ENCODE results near the gene OLFM1.
"Not testable (repeated sequence)": the region's sequence is repeated elsewhere in the genome, so short reads cannot be mapped to it uniquely, and the experiment has no call there.

Gene OLFM1

DNA sequence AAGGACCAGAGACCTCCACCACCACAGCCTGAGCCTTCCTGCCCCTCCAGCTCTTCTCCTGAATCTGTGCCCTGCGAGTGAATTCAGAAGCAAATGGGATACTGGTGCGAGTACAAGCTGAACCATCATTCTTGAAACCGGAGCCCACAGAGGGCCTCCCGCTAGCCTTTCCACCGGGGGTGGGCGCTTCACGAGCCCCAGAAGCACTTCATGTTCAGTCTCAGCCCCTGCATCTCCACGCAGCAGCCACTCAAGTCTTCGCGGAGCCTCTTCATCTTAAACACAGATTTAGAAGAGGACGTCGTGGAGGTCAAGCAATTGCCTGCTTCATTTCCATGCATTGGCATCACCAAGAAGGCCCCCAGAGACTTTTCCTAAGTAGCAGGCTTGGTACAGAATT is 26.0 kb upstream of the OLFM1 start:
- no peak for DNase-seq

DNA sequence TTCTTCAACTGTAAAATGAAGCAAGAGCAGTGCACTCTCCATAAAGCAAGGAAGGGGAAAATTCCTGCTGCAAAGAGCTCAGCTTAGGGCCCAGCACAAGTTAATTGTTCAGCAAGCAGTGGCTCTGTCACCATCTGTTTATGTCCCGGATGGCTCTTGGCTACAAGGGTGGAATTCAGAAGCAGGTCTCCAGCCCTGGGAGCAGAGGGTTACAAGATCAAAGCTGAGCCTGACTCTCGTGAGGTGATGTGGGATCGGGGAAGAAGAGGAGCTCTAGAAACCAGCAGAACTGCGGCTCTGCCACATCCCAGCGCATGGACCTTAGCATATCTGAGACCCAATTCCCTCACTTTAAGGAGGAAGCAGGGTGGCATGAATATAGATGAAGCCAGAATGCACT is 25.2 kb upstream of the OLFM1 start:
- DNase-seq, result no peak

DNA sequence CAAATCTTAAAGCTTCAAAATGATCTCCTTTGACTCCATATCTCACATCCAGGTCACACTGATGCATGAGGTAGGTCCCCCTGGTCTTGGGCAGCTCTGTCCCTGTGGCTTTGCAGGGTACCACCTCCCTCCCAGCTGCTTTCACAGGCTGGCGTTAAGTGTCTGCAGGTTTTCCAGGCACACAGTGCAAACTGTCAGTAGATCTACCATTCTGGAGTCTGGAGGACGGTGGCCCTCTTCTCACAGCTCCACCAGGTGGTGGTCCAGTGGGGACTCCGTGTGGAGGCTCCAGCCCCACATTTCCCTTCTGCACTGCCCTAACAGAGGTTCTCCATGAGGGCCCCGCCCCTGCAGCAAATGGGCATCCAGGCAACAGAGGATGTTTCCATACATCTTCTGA is 24.0 kb upstream of the OLFM1 start:
- DNase-seq, result not testable (repeated sequence)

DNA sequence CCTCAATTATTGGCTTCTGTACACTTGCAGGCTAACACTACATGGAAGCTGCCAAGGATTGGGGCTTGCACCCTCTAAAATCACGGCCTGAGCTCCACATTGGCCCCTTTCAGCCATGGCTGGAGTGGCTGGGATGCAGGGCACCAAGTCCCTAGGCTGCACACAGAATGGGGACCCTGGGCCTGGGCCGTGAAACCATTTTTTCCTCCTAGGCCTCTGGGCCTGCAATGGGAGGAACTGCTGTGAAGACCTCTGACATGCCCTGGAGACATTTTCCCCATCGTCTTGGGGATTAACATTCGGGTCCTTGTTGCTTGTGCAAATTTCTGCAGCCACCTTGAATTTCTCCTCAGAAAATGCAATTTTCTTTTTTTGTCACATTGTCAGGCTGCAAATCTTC is 23.6 kb upstream of the OLFM1 start:
- DNase-seq, result not testable (repeated sequence)

DNA sequence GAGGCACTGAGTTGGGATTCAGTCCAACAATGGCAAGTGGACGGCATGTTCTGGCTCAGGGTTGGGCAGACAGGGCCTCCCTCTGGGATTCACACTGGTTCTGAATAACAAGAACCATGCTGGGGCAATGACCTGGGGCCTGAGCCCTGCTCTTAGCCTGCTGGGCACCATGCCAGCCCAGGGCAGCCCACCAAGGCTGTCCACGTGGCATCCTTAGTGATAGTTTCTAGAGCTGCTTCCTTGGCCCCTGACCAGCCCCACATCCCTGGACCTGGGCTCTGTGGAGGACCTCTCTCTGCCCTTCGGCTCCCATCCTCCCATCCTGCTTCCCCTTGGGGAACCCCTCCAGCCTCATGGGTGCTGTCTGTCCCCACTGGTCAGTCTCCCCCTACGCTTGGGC is 22.3 kb upstream of the OLFM1 start:
- no peak for DNase-seq

DNA sequence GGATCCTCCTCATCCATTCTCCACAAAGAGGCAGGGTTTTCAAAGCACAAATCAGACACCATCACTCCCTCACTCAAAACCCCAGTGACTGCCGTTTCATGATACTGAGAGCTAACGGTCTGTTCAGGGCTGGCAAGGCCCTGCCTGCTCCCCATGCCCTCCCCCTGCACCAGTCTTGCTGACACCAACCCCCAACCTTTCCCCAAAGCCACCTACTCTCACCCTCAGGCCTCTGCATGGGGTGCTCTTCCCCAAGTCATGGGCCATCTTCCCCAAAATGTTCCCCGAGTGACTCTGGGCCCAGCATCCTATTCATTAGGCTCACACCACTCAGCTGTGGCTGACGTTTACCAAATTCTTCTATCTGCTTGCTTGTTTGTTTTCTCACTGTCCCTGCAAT is 21.7 kb upstream of the OLFM1 start:
- no peak for DNase-seq

DNA sequence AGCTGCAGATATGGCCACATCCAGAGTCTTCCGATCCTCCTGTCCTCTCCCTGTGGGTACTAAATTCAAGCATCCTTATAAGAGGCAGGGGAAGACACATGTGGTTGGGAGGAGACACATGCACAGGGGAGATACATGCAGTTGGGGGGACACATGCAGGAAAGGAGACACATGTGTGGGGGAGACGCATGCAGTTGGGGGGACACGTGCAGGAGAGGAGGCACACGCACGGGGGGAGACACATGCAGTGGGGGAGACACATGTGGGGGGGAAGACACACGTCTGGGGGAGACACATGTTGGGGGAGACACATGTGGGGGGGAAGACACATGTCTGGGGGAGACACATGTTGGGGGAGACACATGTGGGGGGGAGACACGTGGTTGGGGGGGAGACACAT is 21.2 kb upstream of the OLFM1 start:
- DNase-seq, result no peak

DNA sequence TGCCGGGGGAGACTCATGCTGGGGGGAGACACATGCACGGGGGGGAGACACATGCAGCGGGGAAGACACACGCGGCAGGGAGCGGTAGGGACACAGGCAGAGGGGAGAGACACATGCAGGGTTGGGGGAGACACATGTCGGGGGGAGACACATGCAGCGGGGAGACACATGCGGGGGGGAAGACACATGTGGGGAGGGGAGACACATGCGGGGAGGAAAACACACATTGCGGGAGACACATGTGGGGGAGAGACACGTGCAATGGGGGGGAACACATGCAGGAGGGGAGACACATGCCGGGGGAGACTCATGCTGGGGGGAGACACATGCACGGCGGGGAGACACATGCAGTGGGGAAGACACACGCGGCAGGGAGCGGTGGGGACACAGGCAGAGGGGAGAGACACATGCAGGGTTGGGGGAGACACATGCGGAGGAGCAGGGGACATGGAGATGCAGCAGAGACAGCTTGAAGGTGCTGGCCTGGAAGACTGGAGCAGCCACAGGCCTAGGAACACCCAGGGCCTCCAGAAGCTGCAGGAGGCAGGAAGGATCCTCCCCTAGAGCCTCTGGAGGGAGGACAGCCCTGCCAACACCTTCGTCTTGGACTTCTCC is 20.3 kb upstream of the OLFM1 start:
- no peak for DNase-seq

DNA sequence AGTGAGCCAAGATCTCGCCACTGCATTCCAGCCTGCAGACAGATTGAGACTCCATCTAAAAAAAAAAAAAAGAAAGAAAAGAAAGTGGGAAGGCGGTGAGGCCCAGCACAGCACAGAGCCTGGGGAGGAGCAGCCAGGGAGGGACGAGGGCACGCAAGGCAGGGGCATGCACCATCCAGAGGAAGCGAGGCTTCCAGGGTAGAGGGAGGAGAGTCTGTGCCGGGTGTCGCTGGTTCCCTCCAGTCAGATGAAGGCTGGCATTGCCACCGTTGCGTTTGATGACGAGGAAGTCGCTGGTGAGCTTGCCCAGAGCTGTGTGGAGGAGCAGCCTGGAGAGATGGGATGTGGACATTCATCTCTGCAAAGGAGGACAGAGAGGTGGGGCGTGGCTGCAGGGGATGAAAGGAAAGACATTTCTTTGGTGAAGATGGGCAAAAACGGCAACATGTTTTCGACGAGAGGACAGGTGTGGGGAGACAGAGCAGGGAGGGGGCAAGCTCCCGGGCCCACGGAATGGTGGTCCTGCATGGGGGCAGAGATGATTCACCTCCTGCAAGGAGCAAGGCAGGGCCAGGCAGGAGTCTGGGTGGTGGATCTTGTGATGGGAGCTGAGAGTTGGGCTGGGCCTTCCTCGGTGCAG is 18.6 kb upstream of the OLFM1 start:
- DNase-seq, result no peak

DNA sequence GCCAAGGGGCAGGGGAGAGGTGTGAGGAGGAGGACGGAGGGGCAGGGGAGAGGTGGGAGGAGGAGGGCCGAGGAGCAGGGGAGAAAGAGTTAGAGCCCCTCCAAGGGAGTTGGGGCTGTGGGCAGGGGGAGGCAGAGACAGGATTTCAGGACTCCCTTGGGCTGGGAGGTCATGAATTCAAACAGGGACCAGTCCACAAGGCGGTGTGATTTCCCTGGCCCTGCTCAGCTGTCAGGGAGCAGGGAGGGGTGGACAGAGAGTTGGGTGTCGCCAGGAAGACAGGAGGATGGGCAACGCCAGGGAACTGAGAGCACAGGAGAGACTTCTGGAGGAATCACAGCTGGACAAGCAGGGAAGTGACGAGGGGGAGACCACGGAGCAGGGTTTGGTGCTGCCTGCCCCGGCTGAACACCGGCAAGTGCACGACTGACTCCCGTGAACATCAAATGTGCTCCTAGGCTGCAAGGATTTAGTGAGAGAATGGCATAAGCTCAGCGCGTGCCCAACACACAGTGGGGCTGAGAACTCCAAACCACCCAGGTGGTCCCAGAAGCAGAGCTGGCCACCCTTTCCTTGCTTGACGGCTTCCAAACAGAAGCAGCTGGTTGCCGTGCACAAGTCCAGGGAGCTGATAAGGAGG is 17.8 kb upstream of the OLFM1 start:
- no peak for DNase-seq

DNA sequence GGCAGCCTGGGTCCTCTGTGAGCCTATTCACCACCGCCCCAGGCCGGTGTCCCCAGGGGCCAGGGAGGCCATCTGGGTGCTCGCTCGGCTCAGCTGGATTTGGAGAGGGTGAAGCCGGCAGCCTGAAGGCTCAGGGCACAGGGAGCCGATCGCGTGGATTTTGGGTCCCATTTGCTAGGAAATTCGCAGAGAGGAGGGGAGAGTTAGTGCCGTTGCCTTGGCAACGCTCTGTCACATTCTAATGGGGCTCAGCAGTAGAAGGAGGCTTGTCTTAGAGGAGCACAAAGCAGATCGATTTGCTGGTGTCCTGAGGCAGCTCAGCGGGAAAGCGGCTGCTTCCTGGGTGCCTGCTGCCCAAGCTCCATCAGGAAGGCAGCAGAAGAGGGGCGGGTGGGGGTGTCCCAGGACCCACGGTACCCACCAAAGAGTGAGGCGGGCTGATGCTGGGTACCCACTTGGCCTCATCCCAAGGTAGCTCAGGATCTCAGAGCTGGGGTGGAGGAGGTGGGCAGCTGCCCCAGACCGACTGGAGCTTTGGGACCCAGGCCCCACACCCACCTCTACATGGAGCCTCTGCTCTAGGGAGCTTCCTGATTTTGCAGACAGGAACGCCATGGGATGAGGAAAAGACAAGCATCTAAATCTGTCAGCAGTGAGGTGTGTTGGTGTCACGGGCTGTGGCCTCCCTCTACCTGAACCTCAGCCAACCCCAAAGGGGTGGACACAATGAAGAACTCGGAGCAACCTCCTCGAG is 17.1 kb upstream of the OLFM1 start:
- DNase-seq, result no peak

DNA sequence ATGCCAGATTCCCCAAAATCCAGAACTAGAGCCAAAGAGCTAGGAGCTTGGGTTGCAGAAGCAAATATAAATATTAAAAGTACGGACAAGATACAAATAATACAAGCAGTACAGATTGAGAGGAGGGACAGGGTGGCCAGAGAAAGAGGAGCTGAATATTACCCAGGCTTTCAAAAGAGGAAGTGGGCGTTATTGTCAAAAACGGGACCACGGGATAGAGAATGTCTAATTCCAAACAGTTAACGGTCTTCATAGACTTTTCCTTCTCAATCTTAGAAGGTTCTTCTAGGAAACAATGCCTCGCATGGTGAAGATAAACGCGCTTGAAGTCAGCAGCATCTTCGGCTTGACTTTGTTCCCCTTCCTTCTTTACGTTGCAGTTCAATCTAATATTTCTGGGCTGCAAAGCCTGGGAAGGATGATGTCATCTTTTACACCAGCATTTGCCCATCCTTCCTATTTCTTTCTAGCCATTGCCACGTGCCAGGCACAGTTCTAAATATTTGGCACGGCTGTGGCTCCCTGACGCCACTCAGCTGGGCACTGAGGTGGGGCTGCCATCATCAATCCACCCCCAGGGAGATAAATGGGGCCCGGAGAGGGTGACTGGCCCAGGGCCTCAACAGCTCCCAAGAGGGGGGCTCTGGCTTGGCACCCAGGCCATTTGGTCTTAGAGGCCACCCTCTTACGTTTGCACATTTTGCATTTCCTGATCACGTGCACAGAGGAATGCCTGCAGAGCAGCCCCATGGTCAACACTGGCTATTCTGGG is 16.3 kb upstream of the OLFM1 start:
- no peak for DNase-seq

DNA sequence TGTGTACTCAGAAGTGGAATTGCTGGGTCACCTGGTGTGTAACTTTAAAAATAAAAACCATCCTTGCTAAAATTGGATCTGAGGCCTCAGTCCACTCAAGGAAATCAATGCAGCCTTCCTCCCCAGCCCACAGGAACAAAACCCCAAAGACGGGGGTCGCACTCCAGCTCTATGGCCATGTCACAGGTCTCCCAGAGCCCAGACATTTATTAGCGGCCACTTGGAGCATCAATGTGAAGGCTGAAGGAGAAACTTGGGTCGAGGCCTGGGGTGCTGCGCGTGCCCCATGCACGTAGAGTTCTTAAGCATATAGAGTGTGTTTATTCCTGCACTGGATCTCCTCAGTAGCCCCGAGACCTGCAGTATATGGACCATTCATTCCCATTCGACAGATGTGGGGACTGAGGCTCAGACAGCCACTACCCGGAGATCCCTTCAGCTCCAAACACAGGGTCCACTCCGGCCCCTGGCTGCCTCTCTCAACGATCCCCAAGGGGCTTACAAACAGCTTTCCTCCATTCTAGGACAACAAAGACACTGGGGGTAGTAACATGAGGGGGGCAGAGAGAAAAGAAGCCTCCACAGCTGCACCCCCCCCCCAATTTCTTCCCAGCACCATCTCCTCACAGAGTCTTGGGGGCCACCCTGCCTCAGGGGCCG is 14.3 kb upstream of the OLFM1 start:
- DNase-seq, result no peak

DNA sequence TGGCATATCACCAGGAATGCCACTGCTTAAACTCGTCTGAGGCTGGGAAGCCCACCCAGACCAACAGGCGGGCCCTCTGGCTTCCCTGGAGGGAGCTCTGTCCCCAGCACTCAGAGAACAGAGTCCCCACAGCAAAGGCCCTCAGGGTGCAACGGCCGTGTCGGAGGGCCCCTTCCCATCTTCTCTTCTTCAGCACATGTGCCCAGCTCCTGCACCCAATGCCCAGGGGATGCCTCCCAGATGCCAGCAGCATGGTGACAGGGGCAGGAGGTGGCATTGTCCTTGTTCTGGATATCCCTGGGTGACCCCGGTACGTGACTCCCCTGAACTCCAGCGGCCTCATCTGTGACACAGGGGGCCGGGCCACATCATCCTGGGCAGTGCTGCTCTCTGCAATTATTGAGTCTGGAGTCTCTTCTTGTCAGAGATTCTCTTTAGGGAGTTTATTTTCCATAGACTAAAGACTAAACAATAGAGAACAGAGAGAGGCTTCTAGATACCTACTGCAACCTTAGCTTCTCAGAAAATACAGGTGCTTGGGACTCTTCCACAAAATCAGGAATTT is 13.6 kb upstream of the OLFM1 start:
- no peak for DNase-seq

DNA sequence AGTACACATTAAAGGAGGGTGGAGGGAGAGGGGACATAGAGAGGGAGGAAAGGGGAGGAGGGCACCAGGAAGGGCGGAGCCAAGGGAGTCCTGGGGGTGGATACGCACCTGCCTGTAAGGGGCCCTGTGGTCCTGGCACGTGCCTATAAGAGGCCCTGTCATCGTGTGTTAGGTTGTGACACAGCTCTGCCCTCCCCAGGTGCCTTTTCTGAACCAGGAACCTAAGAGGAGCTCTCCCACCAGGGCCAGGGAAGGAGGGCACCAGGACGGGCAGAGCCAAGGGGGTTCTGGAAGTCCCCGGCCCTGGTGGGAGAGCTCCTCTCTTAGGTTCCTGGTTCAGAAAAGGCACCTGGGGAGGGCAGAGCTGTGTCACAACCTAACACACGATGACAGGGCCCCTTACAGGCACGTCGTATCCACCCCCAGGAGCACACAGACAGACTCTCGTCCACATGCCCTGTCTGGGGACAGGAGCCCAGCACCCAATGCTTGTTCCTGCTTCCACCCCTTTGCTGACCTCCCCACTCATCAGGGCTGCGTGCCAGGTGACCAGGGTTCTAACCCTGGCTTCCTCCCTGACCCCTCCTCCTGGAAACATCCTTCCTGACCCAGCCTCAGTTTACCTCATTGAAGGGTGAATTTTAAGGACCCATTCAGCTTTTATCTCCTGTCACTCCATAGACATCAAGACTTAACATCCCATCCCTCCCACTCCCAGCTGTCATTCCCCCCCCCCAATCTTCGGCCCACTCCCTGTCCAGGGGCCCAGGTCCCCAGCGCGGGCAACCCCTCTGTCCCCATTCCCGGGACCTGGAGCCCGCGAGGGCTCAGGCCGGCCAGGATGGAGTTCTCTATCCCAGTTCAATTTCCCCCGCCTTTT is 12.9 kb upstream of the OLFM1 start:
- no peak for DNase-seq

DNA sequence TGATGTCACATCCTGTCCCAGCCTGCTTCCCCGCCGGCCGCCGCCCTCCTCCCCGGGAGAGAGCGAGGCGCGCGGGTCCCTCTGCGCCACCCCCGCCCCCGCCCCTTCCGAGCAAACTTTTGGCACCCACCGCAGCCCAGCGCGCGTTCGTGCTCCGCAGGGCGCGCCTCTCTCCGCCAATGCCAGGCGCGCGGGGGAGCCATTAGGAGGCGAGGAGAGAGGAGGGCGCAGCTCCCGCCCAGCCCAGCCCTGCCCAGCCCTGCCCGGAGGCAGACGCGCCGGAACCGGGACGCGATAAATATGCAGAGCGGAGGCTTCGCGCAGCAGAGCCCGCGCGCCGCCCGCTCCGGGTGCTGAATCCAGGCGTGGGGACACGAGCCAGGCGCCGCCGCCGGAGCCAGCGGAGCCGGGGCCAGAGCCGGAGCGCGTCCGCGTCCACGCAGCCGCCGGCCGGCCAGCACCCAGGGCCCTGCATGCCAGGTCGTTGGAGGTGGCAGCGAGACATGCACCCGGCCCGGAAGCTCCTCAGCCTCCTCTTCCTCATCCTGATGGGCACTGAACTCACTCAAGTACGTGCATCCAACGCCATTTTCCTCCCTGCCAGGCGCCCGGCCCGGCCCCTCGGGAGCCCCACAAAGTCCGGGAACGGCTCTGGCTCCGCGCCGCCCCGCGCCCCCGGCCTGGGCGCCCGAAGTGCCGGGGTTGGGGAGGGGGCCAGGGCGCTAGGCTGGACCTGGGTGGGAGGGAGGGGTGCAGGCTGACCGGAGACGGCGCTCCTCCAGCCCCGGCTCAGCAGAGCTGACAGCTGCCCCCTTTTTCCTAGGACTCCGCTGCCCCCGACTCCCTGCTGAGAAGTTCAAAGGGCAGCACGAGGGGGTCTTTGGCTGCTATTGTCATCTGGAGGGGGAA is 12.0 kb upstream of the OLFM1 start:
- DNase-seq, result peak; percentile 68

DNA sequence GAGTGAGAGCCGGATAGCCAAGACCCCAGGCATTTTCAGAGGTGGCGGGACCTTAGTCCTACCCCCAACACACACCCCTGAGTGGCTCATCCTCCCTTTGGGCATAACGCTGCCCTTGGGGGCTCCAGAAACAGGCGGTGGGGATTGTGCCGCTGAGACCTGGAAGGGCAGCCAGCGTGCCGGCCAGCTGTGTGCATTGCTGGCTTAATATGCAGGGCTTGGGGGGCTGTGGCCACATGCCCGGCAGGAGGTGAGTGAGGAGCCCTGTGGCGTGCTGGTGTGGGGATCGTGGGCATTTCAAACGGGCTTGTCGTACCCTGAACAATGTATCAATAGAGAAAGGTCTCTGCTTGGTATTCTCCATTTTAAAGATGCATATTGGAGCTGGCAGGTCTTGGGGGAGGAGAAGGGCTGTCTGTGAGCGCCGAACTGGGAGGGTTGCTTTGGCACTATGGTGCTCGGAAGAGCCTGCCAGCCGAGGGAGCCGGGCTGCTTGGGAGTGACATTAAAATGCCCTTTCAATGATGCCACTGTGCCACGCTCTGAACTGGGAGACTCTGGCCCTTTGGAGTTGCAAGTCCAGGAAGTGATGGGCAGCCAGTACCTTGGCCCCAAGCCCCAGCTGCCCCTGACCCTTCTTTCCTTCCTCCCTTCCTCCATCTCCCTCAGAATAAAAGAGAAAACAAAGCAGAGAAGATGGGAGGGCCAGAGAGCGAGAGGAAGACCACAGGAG is 11.2 kb upstream of the OLFM1 start:
- no peak for DNase-seq

DNA sequence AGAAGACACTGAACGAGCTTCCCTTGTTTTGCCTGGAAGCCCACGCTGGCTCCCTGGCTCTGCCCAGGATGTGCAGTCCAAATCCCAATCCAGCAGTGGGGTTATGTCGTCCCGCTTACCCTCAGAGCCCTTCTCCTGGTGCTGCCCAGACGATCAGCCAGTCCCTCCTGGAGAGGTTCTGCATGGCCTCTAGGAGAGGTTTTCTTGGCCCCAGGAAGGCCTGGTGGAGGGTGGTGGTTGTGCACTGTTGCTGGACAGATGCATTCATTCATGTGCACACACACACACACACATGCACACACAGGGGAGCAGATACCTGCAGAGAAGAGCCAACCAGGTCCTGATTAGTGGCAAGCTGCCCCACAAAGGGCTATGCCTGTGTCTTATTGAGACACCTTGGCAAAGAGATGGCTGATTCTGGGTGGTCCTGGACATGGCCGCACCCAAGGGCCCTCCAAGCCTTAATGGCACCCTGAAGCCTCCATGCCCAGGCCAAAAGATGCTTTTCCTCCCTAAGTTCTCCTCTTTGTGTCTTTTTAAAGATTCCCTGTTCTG is 10.5 kb upstream of the OLFM1 start:
- DNase-seq, result no peak

Data from NCI-H1436 (cell line).